IMR-90 (cell line): ENCODE results near the gene MROH2B.

Experiments
- MAZ ChIP-seq: IDR thresholded peaks from 2 replicates; pipeline ENCODE4 v1.6.1; 2012; ENCODE audit warnings: low read depth, mild to moderate bottlenecking, low read length, improper control_type of control experiment, moderate library complexity, borderline replicate concordance
- RCOR1 ChIP-seq: IDR thresholded peaks from 2 replicates; pipeline ENCODE4 v1.6.1; 2012; ENCODE audit warnings: mild to moderate bottlenecking, low read length, improper control_type of control experiment; ENCODE audit not compliant: insufficient replicate concordance
- TF ChIP-seq, protein P1 (sequence below): conservative IDR thresholded peaks from 2 replicates; pipeline ENCODE4 v1.5.1; 2012; ENCODE audit warnings: mild to moderate bottlenecking, low read depth, low read length, improper control_type of control experiment

- TF ChIP-seq, protein P1, sequence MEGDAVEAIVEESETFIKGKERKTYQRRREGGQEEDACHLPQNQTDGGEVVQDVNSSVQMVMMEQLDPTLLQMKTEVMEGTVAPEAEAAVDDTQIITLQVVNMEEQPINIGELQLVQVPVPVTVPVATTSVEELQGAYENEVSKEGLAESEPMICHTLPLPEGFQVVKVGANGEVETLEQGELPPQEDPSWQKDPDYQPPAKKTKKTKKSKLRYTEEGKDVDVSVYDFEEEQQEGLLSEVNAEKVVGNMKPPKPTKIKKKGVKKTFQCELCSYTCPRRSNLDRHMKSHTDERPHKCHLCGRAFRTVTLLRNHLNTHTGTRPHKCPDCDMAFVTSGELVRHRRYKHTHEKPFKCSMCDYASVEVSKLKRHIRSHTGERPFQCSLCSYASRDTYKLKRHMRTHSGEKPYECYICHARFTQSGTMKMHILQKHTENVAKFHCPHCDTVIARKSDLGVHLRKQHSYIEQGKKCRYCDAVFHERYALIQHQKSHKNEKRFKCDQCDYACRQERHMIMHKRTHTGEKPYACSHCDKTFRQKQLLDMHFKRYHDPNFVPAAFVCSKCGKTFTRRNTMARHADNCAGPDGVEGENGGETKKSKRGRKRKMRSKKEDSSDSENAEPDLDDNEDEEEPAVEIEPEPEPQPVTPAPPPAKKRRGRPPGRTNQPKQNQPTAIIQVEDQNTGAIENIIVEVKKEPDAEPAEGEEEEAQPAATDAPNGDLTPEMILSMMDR = no peak
- TF ChIP-seq MAZ (no peak), RCOR1 (no peak)
Observed at GRCh38 chr5:40976836-40977235, 94.3 kb downstream of the MROH2B start.
